Ovary (tissue), 3 donors: ENCODE data around the gene IQSEC3.

Source experiments
- CTCF ChIP-seq, 3 donors: fragments of 450-650 bp in 2 of 3; fragments of 200-600 bp in 1 of 3; IDR thresholded peaks; one replicate each; pipeline versions ENCODE4 v1.5.1 to v1.8.0; 2016 to 2022; ENCODE audit warnings: antibody characterized with exemption in 3 of 3, mild to moderate bottlenecking in 1 of 3
- EP300 ChIP-seq: sonication (generic); formaldehyde crosslinking; IDR thresholded peaks from one replicate; pipeline ENCODE4 v1.6.1; 2017; ENCODE audit warnings: antibody characterized with exemption
- POLR2A ChIP-seq: fragments of 450-650 bp; IDR thresholded peaks from one replicate; pipeline ENCODE4 v1.6.1; 2017; ENCODE audit warnings: antibody characterized with exemption, mild to moderate bottlenecking, moderate library complexity
- donor health status: DM: no; HTN: no; CAD: no.

- TF ChIP-seq CTCF (IDR thresholded peaks at IDR 0.05) (no peak), EP300 (no peak), POLR2A (no peak)
Observed at GRCh38 chr12:160858-161257, 94.3 kb downstream of the IQSEC3 start.
